ENCODE results near the gene LCNL1. TPM values are rescaled to one million over a fixed set of nuclear protein-coding genes. Genes with fewer than 3 reads are reported as not detected.
A peak's percentile ranks its signal among the peaks of the same experiment; 100 is the strongest.

Gene LCNL1
- polyA plus RNA-seq, 3 donors: 0.18 to 0.38 (median 0.36) TPM

GRCh38 chr9:136946228-136947027 is 36.4 kb upstream of the LCNL1 start:
- DNase-seq: no peak

DNA sequence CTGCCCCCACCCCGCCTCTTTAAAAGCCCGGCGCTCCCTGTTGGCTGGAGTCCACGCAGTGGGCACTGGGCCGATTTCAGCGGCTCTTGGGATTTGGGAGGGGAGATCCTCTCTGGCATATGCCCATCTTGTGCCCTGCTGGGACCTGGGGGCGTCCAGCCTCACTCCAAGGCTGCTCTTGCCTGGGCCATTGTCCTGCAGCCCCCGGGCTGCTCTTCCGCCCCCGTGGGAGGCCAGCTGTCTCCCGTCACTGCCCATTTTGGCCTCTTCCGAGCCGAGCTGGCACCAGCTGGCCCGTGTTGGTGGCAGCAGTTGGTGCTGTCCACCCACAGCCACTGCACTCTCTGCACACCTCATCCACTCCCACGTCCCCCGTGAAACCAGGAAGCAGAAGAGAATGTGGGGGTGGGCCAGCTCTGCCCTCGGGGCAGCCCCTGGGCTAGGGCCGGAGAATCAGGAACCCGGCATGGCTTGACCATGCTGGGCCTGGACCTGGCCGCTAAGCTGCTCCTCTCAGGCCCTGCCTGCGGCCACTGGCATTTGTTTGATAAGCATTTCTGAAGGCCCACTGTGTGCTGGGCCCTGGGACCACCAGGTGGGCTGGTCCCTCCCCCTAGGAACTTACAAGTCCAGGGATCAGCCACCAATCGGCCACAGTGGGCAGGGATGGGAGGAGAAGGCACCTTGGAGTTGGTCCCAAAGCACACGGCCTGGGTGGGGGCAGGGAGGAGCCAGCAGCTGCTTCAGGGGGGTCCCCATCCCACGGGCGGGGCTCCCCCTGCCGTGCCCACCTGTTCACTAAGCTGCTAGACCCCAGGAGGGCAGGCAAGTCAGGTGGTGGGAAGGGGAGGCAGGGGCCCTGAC is 35.5 kb upstream of the LCNL1 start:
- no peak for DNase-seq

DNA sequence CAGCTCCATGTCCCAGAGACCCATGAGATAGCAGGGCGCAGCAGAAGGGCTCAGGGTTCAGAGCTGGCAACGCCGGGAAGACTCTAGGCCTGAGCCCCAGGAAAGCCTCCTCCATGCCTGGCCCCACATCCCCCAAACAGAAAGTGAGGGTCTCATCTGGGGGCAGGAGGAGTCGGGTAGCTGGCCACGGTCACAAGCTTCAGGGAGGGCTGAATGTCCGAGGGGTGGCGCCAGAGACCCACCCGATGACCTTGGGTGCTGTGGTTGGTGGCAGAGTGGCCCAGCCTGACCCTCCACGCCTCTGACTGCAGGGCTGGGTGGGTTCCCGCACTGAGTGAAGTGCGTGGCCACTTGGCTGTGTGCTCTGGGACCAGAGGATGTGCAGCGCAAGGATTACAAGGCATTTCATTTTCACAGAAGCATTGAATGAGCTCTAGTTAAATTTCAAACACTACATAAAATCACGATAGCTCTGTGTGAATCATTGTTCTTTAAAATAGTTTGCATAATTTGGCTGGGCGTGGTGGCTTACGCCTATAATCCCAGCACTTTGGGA is 34.8 kb upstream of the LCNL1 start:
- DNase-seq: peak; percentile 20

- DNase-seq: no peak
These were observed 33.5 kb upstream of the LCNL1 start for GRCh38 chr9:136949239-136949816.

GRCh38 chr9:136949817-136950655 is 32.8 kb upstream of the LCNL1 start:
- peak; percentile 92 for DNase-seq

DNA sequence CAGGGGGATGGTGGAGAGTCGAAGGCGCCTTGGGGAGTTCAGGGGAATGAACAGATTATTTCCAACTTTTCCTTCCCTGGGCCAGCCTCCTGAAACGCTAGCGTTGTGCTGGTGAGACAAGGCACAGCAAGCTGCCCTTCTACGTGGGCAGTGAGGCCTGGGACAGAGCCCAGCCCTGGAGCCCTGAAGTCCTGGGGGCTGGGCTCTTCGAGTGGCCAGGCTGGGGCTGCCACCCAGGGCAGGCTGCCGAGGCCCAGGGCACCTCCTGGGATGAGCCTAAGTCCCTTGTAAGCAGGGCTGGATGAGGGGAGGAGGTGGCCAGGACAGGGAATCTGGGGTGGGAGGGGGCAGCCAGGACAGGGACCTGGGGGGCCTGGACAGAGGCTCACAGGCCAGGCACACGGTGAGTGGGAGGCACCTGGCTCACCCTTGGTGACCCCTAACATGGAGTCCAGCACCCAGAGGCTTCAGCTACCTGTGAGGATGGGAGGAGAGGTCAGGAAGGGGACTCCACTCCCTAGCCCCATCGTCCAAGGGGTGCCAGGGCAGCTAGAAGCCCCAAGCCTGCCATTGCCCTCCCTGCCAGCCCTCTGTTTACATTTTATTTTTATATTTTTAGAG is 32.0 kb upstream of the LCNL1 start:
- no peak for DNase-seq

DNA sequence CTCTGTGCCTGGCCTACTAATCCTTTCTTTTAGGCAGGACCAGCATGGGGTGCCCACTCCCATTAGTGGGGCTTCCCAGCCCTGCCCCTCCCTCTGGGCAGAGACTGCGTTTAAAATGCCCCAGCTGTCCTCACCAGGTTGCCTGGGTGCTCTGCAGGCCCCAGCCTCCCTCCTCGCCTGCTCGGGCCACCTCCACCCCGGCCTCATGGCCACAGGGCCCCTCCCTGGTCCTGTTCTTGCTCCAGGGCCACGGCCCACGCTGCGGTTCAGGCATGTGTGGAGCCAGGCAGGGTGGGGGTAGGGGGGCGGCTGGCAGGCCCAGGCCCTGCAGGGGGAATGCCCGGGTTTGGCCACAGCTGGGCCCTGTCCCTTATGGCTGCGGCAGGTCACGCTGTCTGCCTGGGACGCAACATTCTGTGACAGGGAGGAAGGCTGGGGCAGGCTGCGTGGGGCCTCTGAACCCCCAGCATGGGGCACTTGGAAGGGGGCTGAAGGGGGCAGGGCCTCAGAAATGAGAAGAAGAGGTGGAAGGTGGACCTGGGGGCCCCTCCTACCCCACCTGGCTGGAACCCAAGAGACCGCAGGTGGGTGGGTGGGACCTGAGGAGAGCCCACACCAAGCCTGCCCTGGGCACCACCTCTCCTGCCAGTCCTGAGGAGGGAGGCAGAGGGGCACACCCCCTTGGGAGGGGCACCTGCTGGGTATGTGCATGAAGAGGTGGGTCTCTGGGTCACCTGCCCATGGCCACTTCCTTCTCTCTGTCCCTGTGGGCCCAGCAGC is 31.1 kb upstream of the LCNL1 start, which contains the start of gene LCN12:
LCN12 (plus strand) TSS at position 733 of the 780 bp plus-strand sequence. CDS start 55 bp downstream, outside the sequence.
- no peak for DNase-seq

GRCh38 chr9:136952321-136952850 is 30.4 kb upstream of the LCNL1 start:
- DNase-seq: no peak

DNA sequence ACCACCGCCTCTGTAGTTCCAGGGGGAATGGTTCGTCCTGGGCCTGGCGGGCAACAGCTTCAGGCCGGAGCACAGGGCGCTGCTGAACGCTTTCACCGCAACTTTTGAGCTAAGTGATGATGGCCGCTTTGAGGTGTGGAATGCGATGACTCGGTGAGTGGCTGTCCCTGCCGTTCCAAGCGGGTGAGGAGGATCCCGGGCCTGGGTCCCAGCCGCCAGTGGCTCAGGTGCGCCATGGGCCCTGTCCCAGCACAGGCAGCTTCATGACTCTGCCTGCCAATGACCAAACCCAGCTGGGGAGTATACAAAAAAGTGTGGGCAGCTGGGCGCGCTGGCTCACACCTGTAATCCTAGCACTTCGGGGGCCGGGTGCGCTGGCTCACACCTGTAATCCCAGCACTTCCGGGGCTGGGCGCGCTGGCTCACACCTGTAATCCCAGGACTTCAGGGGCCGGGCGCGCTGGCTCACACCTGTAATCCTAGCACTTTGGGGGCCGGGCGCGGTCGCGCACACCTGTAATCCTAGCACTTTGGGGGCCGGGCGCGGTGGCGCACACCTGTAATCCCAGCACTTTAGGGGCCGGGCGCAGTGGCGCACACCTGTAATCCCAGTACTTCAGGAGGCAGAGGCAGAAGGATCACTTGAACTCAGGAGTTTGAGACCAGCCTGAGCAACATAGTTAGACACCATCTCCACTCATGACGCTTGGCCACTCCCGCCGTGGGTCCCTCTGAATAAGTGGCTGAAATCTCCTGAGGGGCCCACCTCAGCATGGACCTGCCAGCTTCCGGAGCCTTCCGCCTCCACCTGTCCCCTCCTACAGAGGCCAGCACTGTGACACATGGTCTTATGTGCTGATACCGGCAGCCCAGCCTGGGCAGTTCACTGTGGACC is 29.7 kb upstream of the LCNL1 start:
- no peak for DNase-seq

DNA sequence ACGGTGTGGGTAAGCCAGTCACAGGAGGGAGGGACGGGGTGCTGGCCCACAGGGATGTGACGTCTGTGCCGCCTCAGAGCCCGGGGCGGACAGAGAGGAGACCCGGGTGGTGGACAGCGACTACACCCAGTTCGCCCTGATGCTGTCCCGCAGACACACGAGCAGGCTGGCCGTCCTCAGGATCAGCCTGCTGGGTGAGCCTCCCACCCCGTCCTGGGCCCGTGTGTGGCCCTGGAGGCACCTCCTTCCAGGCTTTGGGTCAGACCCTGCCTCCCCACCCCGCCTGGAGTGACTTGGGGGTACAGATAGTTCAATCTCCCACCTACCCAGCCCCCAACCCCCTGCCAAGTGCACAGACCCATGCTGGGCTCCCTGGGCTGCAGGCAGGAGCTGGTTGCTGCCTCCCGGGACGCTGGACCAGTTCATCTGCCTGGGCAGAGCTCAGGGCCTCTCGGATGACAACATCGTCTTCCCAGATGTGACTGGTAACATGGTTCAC is 29.0 kb upstream of the LCNL1 start:
- no peak for DNase-seq

DNA sequence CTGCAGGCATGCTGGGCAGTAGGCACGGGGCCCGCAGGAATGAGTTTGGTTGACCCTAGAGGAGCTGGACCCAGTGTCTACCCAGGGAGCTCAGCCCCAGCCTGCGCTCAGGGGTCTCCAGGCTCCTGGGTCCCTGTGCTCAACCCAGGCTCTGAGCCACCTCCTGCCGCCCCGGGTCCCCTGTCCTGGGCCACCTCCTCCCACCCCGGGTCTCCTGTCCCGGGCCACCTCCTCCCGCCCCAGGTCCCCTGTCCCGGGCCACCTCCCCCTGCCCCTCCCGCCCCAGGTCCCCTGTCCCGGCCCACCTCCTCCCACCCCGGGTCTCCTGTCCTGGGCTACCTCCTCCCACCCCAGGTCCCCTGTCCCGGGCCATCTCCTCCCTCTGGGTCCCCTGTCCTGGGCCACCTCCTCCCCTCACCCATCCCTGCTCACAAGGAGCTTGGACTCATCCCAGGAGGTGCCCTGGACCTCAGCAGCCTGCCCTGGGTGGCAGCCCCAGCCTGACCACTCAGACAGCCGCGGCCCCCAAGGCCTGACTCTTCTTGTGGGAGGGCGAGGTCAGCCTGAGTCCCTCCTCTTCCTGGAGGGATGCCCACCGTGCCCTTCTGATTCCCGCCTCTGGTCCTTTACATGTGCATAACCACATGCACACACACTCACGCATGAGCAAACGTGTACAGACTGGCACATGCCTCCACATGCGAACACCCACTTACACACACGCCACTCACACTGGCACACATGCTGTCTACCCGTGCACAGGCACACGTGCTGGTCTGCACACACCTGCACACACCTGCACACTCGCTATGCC is 28.3 kb upstream of the LCNL1 start:
- DNase-seq: no peak

DNA sequence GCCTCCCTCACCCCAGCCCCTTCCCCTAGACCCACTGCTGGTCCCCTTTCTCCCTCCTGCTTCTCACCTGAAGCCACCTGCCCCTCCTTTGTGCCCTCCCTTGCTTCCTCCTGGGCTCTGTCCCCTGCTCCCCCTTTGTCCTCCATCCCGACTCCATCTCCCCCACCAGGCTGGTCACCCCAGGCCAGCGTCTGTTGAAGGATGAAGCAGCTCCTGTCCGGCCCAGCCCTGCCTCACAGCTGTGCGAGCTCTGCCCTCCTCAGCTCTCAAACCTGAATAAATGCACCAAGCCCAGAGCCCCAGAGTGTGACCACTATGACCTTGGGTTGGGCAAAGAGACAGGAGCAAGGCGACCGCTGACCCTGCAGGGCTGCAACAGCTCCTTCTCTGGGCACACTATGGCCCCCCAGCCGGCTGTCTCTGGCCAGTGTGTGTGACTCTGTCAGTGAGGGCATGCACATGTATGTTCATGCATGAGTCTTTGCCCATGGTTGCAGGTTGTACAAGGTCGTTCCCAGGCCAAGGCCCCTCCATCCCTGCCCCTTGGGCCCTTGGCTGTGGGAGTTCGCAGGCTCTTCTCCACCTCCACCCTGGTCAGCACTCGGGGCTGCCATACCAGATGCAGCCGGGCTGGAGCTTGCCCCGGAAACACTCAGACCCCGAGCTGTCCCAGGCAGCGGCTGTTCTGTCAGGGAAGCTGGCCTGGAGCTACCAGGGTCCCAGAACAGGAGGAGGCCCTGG is 27.4 kb upstream of the LCNL1 start:
- DNase-seq: no peak

DNA sequence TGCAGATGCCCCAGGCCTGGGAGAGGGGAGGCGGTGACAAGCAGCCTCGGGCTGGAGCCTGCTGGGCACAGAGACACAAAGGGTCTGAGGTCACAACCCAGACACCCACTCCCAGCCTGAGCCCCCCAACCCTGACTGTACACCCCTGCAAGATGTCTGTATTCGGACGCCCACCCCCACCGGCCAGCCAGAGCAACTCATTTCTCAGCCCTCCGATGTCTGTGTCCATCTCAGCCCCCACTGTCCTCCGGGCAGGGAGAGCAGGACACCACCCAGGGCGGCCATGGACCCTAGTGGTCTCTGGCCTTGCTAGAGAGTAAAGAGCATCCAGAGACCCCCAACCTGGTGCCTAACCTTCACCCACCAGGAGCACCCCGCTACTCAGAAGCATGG is 26.9 kb upstream of the LCNL1 start:
- DNase-seq: no peak

GRCh38 chr9:136956604-136957003 is 26.2 kb upstream of the LCNL1 start:
- DNase-seq: no peak

DNA sequence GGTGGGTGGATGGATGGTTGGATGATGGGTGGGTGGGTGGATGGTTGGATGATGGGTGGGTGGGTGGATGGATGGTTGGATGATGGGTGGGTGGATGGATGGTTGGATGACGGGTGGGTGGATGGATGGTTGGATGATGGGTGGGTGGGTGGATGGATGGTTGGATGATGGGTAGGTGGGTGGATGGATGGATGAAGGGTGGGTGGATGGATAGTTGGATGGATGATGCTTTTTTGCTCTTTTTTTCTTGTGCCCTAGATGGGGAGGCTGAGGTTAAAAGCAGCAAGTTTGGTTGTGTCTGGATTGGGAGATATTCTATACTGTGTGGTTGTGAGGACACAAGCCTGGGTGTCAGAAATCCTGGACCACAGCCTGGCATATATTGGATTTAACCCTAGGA is 25.3 kb upstream of the LCNL1 start:
- no peak for DNase-seq

- no peak for DNase-seq
These were observed 24.9 kb upstream of the LCNL1 start for GRCh38 chr9:136957901-136958300.

DNA sequence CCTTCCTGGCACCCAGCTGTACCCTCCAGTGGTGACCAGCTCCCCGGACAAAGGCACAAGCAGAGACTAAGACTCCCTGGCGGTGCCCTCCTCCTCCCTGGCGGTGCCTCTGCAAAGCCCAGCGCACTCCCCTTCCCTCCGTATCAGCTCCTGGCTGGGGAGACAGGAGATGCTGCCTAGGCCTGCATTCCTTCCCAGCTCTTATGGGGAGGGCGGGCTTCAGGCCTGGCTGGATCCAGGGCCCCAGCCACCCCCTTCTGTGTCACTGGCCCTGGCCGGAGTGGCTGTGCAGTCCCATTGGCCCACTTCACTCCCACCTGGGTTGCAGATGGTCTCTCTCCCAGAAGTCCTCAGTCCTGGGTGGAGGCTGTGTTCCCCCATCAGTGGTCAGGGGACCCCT is 24.3 kb upstream of the LCNL1 start:
- no peak for DNase-seq

Measured in renal pelvis (tissue), 4 donors.